Stimulated activated CD8-positive, alpha-beta memory T cell treated with anti-CD3 and anti-CD28 coated beads, Interleukin-7, amount 100 ng/mL, for 24 hours (primary cell): ENCODE measurements around the gene ACAA2.

ENCODE experiments used
- DNase-seq: peaks from one replicate; pipeline ENCODE4 v3.0.0-alpha.2; 2020; ENCODE audit warnings: low read depth

Gene ACAA2

DNA sequence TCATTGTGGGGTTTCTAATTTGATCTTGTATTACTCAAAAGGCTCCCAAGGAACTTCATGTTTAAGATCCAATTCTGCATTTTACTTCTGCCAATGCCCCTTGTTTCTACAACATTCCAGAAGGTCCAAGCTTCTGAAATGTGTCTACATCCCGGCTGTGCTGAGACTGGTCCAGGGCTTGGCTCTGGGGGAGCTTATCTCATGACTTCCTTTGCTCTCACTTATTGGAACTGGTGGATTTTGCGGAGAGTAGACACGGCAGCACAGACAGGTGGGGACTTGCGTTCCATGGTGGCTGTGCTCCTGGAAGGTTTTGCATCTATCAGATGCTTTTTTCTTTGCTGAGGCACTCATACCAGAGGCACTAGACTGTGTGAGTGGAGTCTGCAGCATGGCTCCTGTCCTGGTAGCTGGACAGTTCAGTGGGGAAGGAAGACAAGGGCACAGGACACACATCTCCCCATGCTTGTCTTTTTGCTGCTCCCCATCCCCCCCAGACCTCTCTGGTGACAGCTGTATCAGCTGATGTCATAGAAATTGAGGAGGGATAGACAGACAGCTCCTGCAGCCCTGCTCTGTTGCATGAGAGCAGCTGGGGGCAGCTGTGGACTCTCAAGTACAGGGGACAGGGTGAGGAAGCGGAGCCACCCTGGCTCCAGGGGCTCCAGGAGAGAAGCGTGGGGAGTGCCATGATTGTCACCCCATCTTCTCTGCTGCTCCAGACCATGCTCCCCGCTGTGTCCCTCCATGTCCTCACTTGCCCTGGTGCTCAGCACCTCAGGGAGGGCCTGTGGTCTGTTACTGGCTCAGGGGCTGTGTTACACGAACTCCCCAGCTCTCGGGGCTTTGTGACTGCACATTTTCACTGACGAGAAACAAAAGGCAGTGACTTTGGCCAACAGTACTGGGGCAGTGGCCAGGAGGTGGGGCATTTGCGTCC is 46.0 kb downstream of the ACAA2 start:
- DNase-seq, result no peak

DNA sequence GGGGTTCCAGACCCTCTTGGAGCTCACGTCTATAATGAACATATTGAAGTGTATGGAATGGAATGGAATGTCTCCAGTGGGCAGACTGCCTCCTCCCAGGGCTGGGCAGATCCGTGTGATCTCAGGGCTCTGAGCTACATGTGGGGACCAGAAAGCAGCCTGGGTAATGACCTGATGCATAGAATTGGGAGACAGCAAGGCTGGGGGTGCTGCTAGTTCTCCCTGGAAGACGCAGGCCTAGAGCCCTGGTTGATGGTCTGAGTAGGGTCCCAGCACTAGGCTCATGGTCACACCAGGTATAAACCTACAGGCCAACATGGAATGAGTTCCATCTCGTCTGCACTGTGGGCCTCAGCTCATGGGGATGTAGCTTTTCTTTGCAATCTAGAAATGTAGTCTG is 46.7 kb downstream of the ACAA2 start:
- no peak for DNase-seq

- no peak for DNase-seq
Measured at GRCh38 chr18:49764032-49764431, 49.3 kb downstream of the ACAA2 start.

GRCh38 chr18:49763590-49763989 is 49.7 kb downstream of the ACAA2 start:
- no peak for DNase-seq

- DNase-seq, result no peak
Measured at GRCh38 chr18:49762191-49763077, 50.9 kb downstream of the ACAA2 start.

GRCh38 chr18:49761771-49762170 is 51.6 kb downstream of the ACAA2 start:
- DNase-seq, result no peak

DNA sequence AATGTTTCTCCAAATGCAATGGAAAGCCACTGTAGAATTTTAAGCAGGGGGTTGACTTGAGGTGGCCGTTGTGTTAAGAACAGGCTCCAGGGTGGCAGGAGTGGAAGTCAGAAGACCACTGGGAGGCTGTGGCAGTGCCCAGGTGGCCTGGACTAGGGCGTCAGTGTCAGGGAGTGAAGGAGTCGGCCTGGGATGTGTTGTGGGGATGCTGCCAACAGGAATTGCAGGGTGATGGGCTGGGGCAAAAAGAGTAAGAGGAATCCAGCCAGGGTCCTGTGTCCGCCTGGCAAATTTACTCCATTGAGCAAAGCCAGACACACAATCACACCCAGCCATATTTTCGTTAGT is 55.1 kb downstream of the ACAA2 start:
- DNase-seq, result no peak

DNA sequence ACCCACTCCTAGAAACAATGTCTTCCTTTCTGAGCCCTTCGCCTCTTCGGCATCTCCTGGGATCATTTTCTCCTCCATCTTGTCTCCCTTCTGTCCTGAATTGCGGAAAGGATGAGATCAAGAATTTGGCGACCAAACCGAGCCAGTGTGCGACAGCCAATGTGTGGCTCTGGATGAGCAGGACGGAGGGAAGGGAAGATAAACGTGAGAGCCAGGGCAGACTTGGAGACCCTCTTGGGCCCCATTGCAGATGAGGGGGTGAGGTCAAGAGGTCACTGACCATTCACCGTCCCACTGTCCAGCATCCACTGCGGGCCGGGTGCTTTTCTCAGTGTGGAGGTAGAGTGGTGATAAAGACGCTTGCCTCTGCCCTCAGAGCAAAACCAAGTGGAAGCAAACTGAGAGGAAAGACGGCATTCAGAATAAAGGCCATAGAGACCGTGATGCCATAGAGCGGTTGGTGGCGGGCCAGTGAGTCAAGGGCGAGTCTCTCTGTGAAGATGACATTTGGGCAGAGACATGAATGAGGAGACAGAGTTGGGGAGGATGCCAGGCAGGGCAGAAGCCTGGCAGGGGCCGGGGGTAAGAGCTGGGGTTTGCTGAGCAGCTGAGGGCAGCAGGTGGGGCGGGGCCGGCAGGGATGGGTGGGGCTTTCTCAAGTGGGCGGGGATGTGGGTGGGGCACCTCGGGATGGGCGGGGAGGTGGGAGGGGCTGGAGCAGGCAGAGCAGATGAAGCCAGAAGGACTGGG is 55.6 kb downstream of the ACAA2 start:
- DNase-seq, result no peak

DNA sequence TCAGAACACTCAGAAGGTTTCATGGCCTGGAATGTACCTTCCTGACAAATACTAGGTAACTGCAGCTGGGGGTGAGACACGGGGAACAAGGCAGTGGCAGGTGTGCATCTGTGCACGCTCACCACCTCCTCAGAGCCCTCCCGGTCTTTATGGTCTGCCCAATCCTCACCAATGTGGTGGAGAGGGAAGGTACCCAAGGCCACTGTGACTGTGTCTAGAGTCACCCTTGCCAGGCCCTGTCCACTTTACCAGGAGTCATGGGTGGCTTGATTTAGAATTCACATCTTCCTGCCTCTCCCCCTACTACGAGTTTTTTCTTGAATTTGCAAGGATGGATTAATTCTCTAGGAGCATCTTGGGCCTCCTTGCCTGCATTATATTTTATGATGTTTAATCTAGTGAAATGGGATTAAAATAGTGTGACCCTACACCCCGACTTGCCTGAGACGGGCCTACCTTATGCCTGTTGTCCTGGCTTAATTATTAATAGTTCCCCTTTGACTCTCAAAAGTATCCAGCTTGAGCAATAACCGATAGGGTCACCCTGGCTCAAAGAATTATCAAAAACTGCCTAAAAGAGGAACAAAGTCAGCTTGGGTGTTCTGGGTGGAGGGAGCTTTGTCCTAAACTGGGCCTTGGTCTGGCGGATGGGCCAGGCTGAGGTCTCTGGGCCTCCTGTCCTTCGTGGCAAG is 56.5 kb downstream of the ACAA2 start:
- no peak for DNase-seq

- DNase-seq, result no peak
Measured at GRCh38 chr18:49756135-49756534, 57.2 kb downstream of the ACAA2 start.

DNA sequence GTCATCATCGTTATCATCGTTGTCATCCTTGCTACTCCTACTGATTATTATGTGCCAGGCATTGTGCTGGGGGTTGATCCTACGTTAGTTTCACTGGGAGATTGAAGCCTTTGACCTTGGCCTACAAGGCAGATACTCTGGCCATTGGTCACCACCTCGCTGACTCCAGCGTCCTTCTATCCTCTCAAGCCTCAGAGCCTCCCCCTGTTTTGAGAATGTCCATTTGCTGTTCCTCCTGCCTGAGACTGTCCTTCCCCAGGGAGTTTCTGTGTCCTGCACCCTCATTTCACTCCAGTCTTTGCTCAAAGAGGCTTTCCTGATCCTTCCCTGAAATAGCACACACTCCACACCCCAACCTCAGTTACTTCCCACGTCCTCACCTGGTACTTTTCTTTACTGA is 57.8 kb downstream of the ACAA2 start:
- no peak for DNase-seq

DNA sequence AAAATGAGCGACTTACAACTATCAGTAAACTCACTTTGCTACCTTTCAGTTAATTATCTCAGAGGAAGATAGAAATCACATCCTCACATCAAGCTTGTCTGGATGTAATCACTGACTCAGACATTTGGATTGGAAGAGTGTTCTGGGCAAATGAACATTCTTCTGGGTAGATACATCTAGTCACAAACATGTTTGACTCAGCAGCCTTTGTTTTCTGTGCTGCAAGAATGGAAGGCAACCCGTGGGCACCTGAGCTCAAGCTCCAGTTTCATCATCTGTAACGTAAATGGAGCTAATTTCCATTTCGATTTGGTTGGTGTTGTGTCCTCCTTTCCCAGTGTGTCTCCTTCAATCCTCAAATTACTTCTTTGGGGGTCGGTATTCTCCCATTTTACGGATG is 58.5 kb downstream of the ACAA2 start:
- DNase-seq, result no peak

DNA sequence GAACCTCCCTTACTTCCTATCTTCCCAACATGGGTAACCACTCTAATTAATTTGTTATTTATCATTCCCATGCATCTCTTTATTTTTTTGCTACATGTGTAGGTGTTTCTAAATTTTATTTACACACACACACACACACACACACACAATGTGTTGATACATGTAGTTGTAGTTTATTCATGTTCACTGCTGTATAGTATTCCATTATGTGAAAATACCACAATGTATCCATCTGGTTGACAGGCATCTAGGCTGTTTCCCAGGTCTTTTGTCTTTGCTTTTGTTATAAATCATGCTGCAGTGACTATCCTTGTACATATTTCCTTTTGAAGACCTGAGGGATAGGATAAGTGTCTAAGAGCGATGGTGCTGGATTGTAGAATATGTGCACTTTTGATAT is 59.7 kb downstream of the ACAA2 start:
- DNase-seq, result no peak

DNA sequence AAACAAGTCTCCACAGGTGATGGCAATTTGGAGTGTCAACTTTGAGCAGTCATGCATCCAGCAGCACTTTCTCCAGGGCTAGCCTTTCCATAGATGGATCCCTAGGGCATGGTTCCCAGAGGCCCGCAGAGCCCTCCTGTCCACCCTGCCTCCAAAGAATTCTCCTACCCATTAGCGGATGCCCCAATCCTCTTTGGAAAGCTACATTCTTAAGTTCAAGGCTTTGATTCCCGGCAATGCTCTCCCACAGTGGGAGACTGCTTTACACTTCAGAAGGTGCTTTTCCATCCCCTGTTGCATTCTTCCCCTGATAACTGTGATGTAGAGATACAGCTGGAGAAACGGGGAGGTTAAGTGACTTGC is 61.3 kb downstream of the ACAA2 start:
- DNase-seq, result no peak

DNA sequence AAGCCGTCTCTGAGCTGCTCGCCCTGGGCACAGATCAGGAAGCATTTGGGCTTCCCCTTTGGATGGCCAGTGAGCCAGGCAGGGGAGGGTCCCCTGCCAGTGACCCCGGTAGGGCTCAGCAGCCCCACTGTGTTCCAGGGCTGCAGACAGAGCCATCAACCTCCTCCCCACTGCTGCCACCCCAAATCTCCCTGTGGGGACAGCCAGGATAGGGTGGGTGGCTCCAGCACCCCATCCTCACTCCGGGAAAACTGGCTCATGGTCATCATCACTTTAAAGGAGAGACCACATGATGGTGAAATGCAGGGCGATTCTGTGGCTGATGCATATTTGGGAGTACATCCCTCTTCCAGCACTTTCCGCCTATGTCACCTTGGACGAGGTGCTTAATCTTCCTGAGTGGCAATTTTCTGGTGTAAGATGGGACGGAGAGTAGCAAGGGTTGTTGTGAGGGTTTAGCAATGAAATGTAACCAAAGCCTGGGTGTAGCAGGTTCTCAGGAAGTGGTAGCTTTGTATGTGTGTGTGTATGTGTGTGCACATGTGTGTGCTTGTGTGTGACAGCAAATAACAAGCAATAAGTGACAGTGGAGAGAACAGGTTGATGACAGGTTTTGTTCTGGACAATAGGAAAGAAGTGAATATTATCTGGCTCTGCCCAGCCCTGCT is 61.8 kb downstream of the ACAA2 start:
- no peak for DNase-seq

DNA sequence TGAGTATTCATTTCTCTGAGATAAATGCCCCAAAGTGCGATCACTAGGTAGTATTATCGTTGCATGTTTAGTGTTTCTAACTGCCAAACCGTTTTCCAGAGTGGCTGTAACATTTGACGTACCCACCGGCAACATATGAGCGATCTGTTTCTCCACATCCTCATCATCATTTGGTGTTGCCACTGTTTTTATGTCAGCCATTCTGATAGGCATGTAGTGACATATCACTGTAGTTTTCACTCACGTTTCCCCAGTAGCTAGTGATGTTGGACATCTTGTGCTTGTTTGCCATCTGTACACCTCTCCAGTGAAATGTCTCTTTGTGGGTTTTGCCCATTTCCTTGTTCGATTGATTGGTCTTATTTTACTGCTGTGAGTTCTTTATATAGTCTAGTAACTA is 63.8 kb downstream of the ACAA2 start:
- DNase-seq, result no peak

GRCh38 chr18:49747876-49748275 is 65.5 kb downstream of the ACAA2 start:
- no peak for DNase-seq

GRCh38 chr18:49745045-49746014 is 68.0 kb downstream of the ACAA2 start:
- no peak for DNase-seq

GRCh38 chr18:49744376-49745008 is 68.8 kb downstream of the ACAA2 start:
- no peak for DNase-seq

- no peak for DNase-seq
Measured at GRCh38 chr18:49743117-49743567, 70.2 kb downstream of the ACAA2 start.
